Sigmoid colon (tissue), 4 donors: ENCODE measurements around the gene FAM72D.
"Not testable (repeated sequence)": the region's sequence is repeated elsewhere in the genome, so short reads cannot be mapped to it uniquely, and the experiment has no call there.

Experiments
- CTCF ChIP-seq, 4 experiments: fragments of 450-650 bp in 3 of 4; fragments of 200-600 bp in 1 of 4; IDR thresholded peaks; one replicate each; pipeline ENCODE4 v1.5.1; 2016 to 2019; ENCODE audit warnings: antibody characterized with exemption in 4 of 4, mild to moderate bottlenecking in 3 of 4, moderate library complexity in 2 of 4
- EP300 ChIP-seq, 4 donors: sonication (generic); formaldehyde crosslinking; IDR thresholded peaks; one replicate each; pipeline ENCODE4 v1.6.1; 2017; ENCODE audit warnings: antibody characterized with exemption in 4 of 4

- TF ChIP-seq EP300, CTCF (IDR thresholded peaks at IDR 0.05): not testable (repeated sequence)
Observed at GRCh38 chr1:145111674-145112073, 15.9 kb downstream of the FAM72D start.
